ENCODE results near the gene APOL1.
"Not testable (repeated sequence)": the region's sequence is repeated elsewhere in the genome, so short reads cannot be mapped to it uniquely, and the experiment has no call there.

The APOL1 gene

GRCh38 chr22:36227396-36227795 lies 25.5 kb upstream of the APOL1 start:
- peaks cover 8% of the 10 kb centered on the region for H3K36me3 ChIP-seq (ENCODE audit: control insufficient read depth, insufficient read depth, low read length)
- no peak overlapping the region for H3K9ac ChIP-seq (ENCODE audit: low read depth, low read length)
- no peaks in the 10 kb centered on the region for H3K4me1 ChIP-seq (ENCODE audit: control insufficient read depth, insufficient read depth, low read length)

DNA sequence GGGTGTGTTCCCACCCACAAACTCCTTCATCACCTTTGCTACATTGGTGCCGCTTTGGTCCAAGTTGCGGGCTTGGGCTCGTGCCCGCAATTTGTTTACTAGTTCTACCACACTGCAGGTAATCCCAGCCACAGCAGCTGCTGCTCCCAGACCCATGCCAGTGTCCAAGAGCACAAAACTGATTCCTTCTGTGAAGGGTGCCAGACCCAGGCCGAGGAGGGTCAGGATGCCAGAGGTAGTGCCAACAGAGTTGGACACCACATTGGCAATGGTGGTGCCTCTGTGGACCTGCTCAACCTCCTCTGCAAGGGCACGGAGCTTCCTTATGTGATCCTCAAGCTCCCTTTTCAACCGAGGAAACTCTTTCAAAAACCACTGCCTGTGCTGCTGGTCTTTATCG lies 25.1 kb upstream of the APOL1 start:
- no peaks in the 10 kb centered on the region for H3K9me3 ChIP-seq (ENCODE audit: control insufficient read depth, insufficient read depth, low read length)
- no peaks in the 10 kb centered on the region for H3K4me1 ChIP-seq (ENCODE audit: control insufficient read depth, insufficient read depth, low read length)
- no peak overlapping the region for H3K9ac ChIP-seq (ENCODE audit: low read depth, low read length)
- H3K36me3 ChIP-seq (ENCODE audit: control insufficient read depth, insufficient read depth, low read length): peaks cover 8% of the 10 kb centered on the region
- no peak overlapping the region for H3K4me3 ChIP-seq (ENCODE audit: low read depth, low read length)
- no peaks in the 10 kb centered on the region for H3K27me3 ChIP-seq (ENCODE audit: control insufficient read depth, insufficient read depth, low read length)

More at GRCh38 chr22:36227396-36227795, 25.5 kb upstream of the APOL1 start:
- H3K9me3 ChIP-seq (ENCODE audit: control insufficient read depth, insufficient read depth, low read length): no peaks in the 10 kb centered on the region
- H3K27me3 ChIP-seq (ENCODE audit: control insufficient read depth, insufficient read depth, low read length): no peaks in the 10 kb centered on the region
- no peak overlapping the region for H3K4me3 ChIP-seq (ENCODE audit: low read depth, low read length)

GRCh38 chr22:36228369-36228768 lies 24.6 kb upstream of the APOL1 start:
- H3K4me1 ChIP-seq (ENCODE audit: control insufficient read depth, insufficient read depth, low read length); H3K9ac ChIP-seq (ENCODE audit: low read depth, low read length); H3K27me3 ChIP-seq (ENCODE audit: control insufficient read depth, insufficient read depth, low read length); H3K36me3 ChIP-seq (ENCODE audit: control insufficient read depth, insufficient read depth, low read length); H3K4me3 ChIP-seq (ENCODE audit: low read depth, low read length); H3K9me3 ChIP-seq (ENCODE audit: control insufficient read depth, insufficient read depth, low read length): not testable (repeated sequence)

- no peaks in the 10 kb centered on the region for H3K4me1 ChIP-seq (ENCODE audit: control insufficient read depth, insufficient read depth, low read length)
- no peak overlapping the region for H3K9ac ChIP-seq (ENCODE audit: low read depth, low read length)
- peaks cover 8% of the 10 kb centered on the region for H3K36me3 ChIP-seq (ENCODE audit: control insufficient read depth, insufficient read depth, low read length)
- H3K9me3 ChIP-seq (ENCODE audit: control insufficient read depth, insufficient read depth, low read length): no peaks in the 10 kb centered on the region
- H3K4me3 ChIP-seq (ENCODE audit: low read depth, low read length): no peak overlapping the region
- H3K27me3 ChIP-seq (ENCODE audit: control insufficient read depth, insufficient read depth, low read length): no peaks in the 10 kb centered on the region
Observed at GRCh38 chr22:36228944-36229343, 24.0 kb upstream of the APOL1 start.

- H3K9me3 ChIP-seq (ENCODE audit: control insufficient read depth, insufficient read depth, low read length); H3K9ac ChIP-seq (ENCODE audit: low read depth, low read length); H3K4me3 ChIP-seq (ENCODE audit: low read depth, low read length); H3K27me3 ChIP-seq (ENCODE audit: control insufficient read depth, insufficient read depth, low read length); H3K36me3 ChIP-seq (ENCODE audit: control insufficient read depth, insufficient read depth, low read length); H3K4me1 ChIP-seq (ENCODE audit: control insufficient read depth, insufficient read depth, low read length): not testable (repeated sequence)
Observed at GRCh38 chr22:36229649-36230048, 23.3 kb upstream of the APOL1 start.

DNA sequence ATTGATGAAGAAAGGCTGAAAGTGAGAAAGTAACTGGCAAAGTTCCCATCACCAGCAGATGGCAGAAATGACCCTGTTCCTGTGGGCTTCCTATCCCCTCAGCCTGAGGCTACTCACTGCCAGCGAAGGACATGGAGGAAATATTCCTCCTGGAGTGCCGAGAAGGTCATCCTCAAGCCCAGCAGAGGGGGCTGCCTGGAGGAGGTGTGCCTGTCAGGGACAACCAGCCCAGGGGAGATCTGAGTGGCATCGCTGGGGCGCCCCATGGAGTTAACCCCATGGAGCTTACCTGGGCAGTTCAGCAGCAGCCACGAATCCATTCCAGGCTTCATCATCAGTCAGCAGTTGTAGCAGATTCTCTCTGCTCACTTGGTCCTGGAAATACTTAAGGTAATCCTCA lies 21.9 kb upstream of the APOL1 start:
- H3K4me3 ChIP-seq (ENCODE audit: low read depth, low read length); H3K9me3 ChIP-seq (ENCODE audit: control insufficient read depth, insufficient read depth, low read length); H3K27me3 ChIP-seq (ENCODE audit: control insufficient read depth, insufficient read depth, low read length); H3K36me3 ChIP-seq (ENCODE audit: control insufficient read depth, insufficient read depth, low read length); H3K9ac ChIP-seq (ENCODE audit: low read depth, low read length); H3K4me1 ChIP-seq (ENCODE audit: control insufficient read depth, insufficient read depth, low read length): not testable (repeated sequence)

DNA sequence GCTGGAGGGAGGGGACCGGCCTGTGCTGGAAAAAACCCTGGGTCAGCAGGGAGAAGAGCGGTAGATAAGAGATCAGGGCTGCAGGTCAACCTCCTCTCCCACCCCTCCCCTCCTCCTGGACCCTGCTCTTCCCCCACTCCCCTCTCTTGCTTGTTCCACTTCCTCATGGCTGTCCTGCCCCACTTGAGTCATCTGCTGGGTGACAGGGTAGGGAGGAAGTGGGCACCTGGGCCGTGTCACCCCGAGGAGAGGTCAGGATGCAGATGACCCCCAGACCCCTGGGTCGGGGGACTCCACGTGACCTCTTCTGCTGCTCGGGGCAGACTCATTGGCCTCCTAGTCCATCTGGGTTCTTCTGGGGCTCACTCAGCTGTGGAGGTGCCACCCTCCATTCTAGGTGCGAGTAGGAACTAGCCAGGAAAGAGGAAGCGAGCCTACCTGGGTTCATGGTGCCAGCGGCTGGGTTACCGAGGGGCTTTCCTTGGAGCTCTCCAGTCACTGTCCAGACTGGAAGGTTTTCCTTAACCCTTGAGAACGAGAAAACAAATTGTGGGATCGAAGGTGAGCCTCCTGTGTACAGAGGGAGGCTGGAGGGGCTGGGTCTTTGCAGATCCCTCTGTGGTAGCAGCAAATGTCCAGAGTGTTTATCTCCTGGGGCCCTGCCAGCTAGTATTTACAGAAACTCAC lies 20.1 kb upstream of the APOL1 start:
- H3K36me3 ChIP-seq (ENCODE audit: control insufficient read depth, insufficient read depth, low read length): peaks cover 2% of the 10 kb centered on the region
- H3K9ac ChIP-seq (ENCODE audit: low read depth, low read length): no peak overlapping the region
- H3K4me3 ChIP-seq (ENCODE audit: low read depth, low read length): no peak overlapping the region
- H3K4me1 ChIP-seq (ENCODE audit: control insufficient read depth, insufficient read depth, low read length): no peaks in the 10 kb centered on the region
- no peaks in the 10 kb centered on the region for H3K27me3 ChIP-seq (ENCODE audit: control insufficient read depth, insufficient read depth, low read length)
- H3K9me3 ChIP-seq (ENCODE audit: control insufficient read depth, insufficient read depth, low read length): no peaks in the 10 kb centered on the region

DNA sequence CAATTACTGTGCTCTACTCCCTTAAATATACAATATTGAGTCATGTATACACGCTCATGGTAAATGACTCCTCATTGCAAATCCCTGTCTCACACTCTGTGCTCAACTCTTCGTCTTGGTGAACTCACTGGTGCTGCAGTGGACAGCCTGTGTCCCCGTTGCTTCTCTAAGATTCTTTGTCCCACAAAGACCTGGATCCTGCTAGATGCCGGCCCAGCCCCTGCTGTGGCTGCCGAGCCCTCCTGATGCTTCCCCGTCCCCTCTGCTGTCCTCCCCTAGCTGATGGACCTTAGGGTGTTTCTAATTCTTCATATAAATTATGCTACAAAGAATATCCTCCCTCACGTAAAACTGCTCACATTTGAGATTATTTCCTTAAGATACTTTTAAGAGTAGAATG lies 19.1 kb upstream of the APOL1 start:
- no peaks in the 10 kb centered on the region for H3K9me3 ChIP-seq (ENCODE audit: control insufficient read depth, insufficient read depth, low read length)
- peaks cover 3% of the 10 kb centered on the region for H3K4me1 ChIP-seq (ENCODE audit: control insufficient read depth, insufficient read depth, low read length)
- H3K4me3 ChIP-seq (ENCODE audit: low read depth, low read length): no peak overlapping the region
- H3K36me3 ChIP-seq (ENCODE audit: control insufficient read depth, insufficient read depth, low read length): no peaks in the 10 kb centered on the region
- no peaks in the 10 kb centered on the region for H3K27me3 ChIP-seq (ENCODE audit: control insufficient read depth, insufficient read depth, low read length)
- H3K9ac ChIP-seq (ENCODE audit: low read depth, low read length): no peak overlapping the region

- no peaks in the 10 kb centered on the region for H3K36me3 ChIP-seq (ENCODE audit: control insufficient read depth, insufficient read depth, low read length)
- H3K9ac ChIP-seq (ENCODE audit: low read depth, low read length): no peak overlapping the region
- H3K9me3 ChIP-seq (ENCODE audit: control insufficient read depth, insufficient read depth, low read length): no peaks in the 10 kb centered on the region
- H3K4me1 ChIP-seq (ENCODE audit: control insufficient read depth, insufficient read depth, low read length): peaks cover 6% of the 10 kb centered on the region
- no peaks in the 10 kb centered on the region for H3K27me3 ChIP-seq (ENCODE audit: control insufficient read depth, insufficient read depth, low read length)
- no peak overlapping the region for H3K4me3 ChIP-seq (ENCODE audit: low read depth, low read length)
Observed at GRCh38 chr22:36234213-36234612, 18.7 kb upstream of the APOL1 start.

DNA sequence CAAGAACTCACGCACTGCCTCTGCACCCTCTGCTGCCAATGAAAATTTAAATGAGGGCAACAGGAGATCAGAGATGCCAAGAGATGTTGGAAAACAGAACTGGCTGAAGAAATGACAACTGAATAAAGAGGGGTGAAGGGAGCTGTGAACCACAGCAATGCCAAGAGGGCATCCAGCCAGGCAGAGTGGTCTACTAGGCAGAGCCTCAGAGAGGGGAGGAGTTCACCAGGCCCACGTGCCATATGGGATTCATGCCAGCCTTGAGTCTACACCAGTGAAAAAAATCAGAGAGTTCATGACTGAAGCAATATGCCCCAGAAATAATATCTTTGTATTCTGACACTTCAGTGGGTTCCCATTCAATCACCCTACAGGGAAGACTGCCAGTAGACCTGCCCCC lies 18.0 kb upstream of the APOL1 start:
- H3K36me3 ChIP-seq (ENCODE audit: control insufficient read depth, insufficient read depth, low read length): no peaks in the 10 kb centered on the region
- no peaks in the 10 kb centered on the region for H3K27me3 ChIP-seq (ENCODE audit: control insufficient read depth, insufficient read depth, low read length)
- no peak overlapping the region for H3K4me3 ChIP-seq (ENCODE audit: low read depth, low read length)
- H3K4me1 ChIP-seq (ENCODE audit: control insufficient read depth, insufficient read depth, low read length): peaks cover 11% of the 10 kb centered on the region
- no peak overlapping the region for H3K9ac ChIP-seq (ENCODE audit: low read depth, low read length)
- no peaks in the 10 kb centered on the region for H3K9me3 ChIP-seq (ENCODE audit: control insufficient read depth, insufficient read depth, low read length)

DNA sequence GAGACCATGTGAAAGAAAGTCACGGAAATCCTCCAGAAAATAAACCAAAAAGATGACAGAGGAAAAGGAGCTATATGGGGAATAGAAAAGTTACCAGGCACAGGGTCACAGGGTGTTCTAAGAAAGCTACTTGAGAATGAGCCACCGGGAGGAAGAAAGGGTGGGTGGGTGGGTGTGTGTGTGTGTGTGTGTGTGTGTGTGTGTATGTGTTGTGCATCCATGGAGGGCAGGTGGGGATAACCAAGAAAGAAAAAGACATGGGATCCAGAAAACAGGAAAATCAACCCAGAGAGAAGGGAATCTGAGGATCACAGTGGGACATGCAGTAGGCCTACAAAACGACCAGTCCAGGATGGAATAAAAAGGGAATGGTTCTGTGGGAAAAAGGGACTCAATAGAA lies 17.3 kb upstream of the APOL1 start:
- H3K4me3 ChIP-seq (ENCODE audit: low read depth, low read length): no peak overlapping the region
- H3K4me1 ChIP-seq (ENCODE audit: control insufficient read depth, insufficient read depth, low read length): peaks cover 13% of the 10 kb centered on the region
- H3K36me3 ChIP-seq (ENCODE audit: control insufficient read depth, insufficient read depth, low read length): no peaks in the 10 kb centered on the region

DNA sequence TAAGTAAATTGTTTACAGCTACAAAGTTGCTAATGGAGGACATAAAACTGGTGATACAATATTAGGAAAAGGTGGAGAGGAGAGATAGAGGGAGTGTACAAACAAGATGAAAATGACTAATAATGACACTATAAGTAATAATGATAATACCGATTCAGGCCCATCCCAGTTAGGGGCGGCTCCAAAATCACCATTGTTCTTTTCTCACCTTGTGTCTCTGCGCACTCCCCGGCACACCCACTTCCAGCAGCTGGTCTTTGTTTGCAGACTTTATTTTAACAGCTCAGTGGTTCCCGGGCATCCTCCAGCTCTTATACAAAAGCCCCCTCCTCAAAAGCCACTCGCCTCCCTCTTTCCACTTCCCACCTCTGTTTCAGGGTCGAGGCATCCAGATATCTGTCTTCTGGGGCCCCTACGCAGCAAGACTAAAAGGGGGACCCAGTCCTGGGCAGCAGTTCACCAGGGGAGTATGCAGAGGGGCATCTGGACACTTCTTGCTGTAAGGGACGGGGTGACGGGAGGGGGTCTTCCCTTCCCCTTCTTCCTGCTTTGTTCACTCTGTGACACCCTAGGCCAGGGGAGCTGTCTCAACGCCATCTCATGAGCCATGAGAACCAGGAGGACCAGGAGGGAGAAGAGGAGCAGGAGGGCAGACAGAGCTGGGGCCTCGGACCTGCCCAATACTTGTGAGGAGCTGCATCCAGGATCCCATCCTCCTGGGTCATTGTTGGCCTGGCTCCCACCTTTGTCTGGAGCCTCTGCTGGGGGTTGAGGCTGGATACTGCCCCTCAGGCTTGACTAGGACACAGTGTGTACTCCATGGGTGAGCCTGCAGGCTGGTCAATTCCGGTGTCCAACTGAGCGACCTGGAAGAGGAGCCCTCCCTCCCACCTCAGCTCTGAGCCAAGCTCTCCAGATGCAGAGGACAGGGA lies 16.3 kb upstream of the APOL1 start:
- Histone ChIP-seq H3K4me3 (ENCODE audit: low read depth, low read length) (no peak overlapping the region), H3K9me3 (ENCODE audit: control insufficient read depth, insufficient read depth, low read length) (no peaks in the 10 kb centered on the region), H3K4me1 (ENCODE audit: control insufficient read depth, insufficient read depth, low read length) (peaks cover 13% of the 10 kb centered on the region), H3K9ac (ENCODE audit: low read depth, low read length) (no peak overlapping the region), H3K27me3 (ENCODE audit: control insufficient read depth, insufficient read depth, low read length) (no peaks in the 10 kb centered on the region), H3K36me3 (ENCODE audit: control insufficient read depth, insufficient read depth, low read length) (no peaks in the 10 kb centered on the region)

More for the DNA sequence above, 17.3 kb upstream of the APOL1 start:
- Histone ChIP-seq H3K9me3 (ENCODE audit: control insufficient read depth, insufficient read depth, low read length) (no peaks in the 10 kb centered on the region), H3K9ac (ENCODE audit: low read depth, low read length) (no peak overlapping the region), H3K27me3 (ENCODE audit: control insufficient read depth, insufficient read depth, low read length) (no peaks in the 10 kb centered on the region)

Data from iPS-15b (cell line).